Effector memory CD4-positive, alpha-beta T cell (primary cell): ENCODE measurements around the gene PCDH15.

Experiments used
- DNase-seq, 3 donors: peaks; one replicate each; pipeline ENCODE4 v3.0.0-alpha.2; 2020
- H3K27ac ChIP-seq: 2 replicates; pipeline ENCODE4 v1.7.0; 2013; ENCODE audit warnings: mild to moderate bottlenecking, low read length, moderate library complexity; ENCODE audit not compliant: insufficient read depth, poor library complexity, severe bottlenecking
- H3K27me3 ChIP-seq: replicated peaks from 2 replicates; pipeline ENCODE4 v1.7.0; 2013; ENCODE audit warnings: mild to moderate bottlenecking, low read length; ENCODE audit not compliant: insufficient read depth, control insufficient read depth, poor library complexity, severe bottlenecking
- H3K36me3 ChIP-seq: 2 replicates; pipeline ENCODE4 v1.7.0; 2013; ENCODE audit warnings: mild to moderate bottlenecking, low read length, moderate library complexity; ENCODE audit not compliant: control insufficient read depth, insufficient read depth
- H3K4me1 ChIP-seq: 2 replicates; pipeline ENCODE4 v1.7.0; 2013; ENCODE audit warnings: low read length, mild to moderate bottlenecking; ENCODE audit not compliant: control insufficient read depth, insufficient read depth, poor library complexity, severe bottlenecking
- H3K4me3 ChIP-seq: 2 replicates; pipeline ENCODE4 v1.7.0; 2013; ENCODE audit warnings: low read length, low read depth, mild to moderate bottlenecking; ENCODE audit not compliant: insufficient read depth, poor library complexity, severe bottlenecking
- H3K9me3 ChIP-seq: 2 replicates; pipeline ENCODE4 v1.7.0; 2013; ENCODE audit warnings: mild to moderate bottlenecking, low read length, moderate library complexity; ENCODE audit not compliant: control insufficient read depth

PCDH15 gene

GRCh38 chr10:53765311-53765710 lies 1035.7 kb downstream of the PCDH15 start:
- no peak overlapping the region for H3K27ac ChIP-seq
- no peaks in the 10 kb centered on the region for H3K36me3 ChIP-seq
- H3K9me3 ChIP-seq: no peaks in the 10 kb centered on the region
- H3K4me3 ChIP-seq: no peak overlapping the region
- H3K27me3 ChIP-seq: no peaks in the 10 kb centered on the region
- no peak for DNase-seq
- no peaks in the 10 kb centered on the region for H3K4me1 ChIP-seq

- no peak overlapping the region for H3K4me3 ChIP-seq
- H3K36me3 ChIP-seq: no peaks in the 10 kb centered on the region
- no peaks in the 10 kb centered on the region for H3K27me3 ChIP-seq
- H3K27ac ChIP-seq: no peak overlapping the region
- no peaks in the 10 kb centered on the region for H3K9me3 ChIP-seq
- DNase-seq: no peak
- H3K4me1 ChIP-seq: no peaks in the 10 kb centered on the region
Measured at GRCh38 chr10:53754596-53755250, 1046.3 kb downstream of the PCDH15 start.
